HG03139 (cell line): ENCODE measurements around the gene SYS1.

Experiments
- ATAC-seq: cut with Tn5 transposase; IDR thresholded peaks from one replicate; pipeline ENCODE4 v1.9.1; 2021; ENCODE audit not compliant: unreplicated experiment

Gene SYS1

GRCh38 chr20:45409521-45410272, 46.7 kb downstream of the SYS1 start:
- no peak for ATAC-seq

GRCh38 chr20:45410887-45411286, 47.9 kb downstream of the SYS1 start:
- ATAC-seq, result no peak

GRCh38 chr20:45412653-45413052, 49.7 kb downstream of the SYS1 start:
- no peak for ATAC-seq

GRCh38 chr20:45413479-45413878, 50.5 kb downstream of the SYS1 start:
- ATAC-seq, result no peak

GRCh38 chr20:45415822-45416637, 53.1 kb downstream of the SYS1 start, which contains the start of gene PIGT:
TSS of gene PIGT (plus strand) at chr20:45416141. CDS start at chr20:45416157, 16 bp downstream.
- peak; percentile 72 for ATAC-seq

- ATAC-seq, result no peak
These were observed 54.0 kb downstream of the SYS1 start for GRCh38 chr20:45416917-45417316.
